Osteocyte (in vitro differentiated cells): ENCODE data around the gene AP4M1. TPM values are rescaled to one million over a fixed set of nuclear protein-coding genes. Genes with fewer than 3 reads are reported as not detected.

Experiments
- DNase-seq: peaks from one replicate; pipeline ENCODE4 v3.0.0; 2021; ENCODE audit warnings: mixed read lengths; ENCODE audit not compliant: unreplicated experiment; ENCODE audit errors: extremely low spot score
- H3K27ac Mint-ChIP-seq: one replicate; pipeline ENCODE4 v1.8.0; 2021; ENCODE audit warnings: mild to moderate bottlenecking, mixed read lengths; ENCODE audit not compliant: unreplicated experiment
- H3K27me3 Mint-ChIP-seq: one replicate; pipeline ENCODE4 v1.8.0; 2021; ENCODE audit warnings: mixed read lengths; ENCODE audit not compliant: unreplicated experiment
- H3K36me3 Mint-ChIP-seq: one replicate; pipeline ENCODE4 v1.8.0; 2021; ENCODE audit warnings: mixed read lengths; ENCODE audit not compliant: unreplicated experiment
- H3K4me1 Mint-ChIP-seq: one replicate; pipeline ENCODE4 v1.8.0; 2021; ENCODE audit warnings: mixed read lengths; ENCODE audit not compliant: unreplicated experiment
- H3K4me3 Mint-ChIP-seq: one replicate; pipeline ENCODE4 v1.8.0; 2021; ENCODE audit warnings: mild to moderate bottlenecking, moderate library complexity, mixed read lengths; ENCODE audit not compliant: unreplicated experiment
- H3K9me3 Mint-ChIP-seq: one replicate; pipeline ENCODE4 v1.8.0; 2021; ENCODE audit warnings: mixed read lengths; ENCODE audit not compliant: unreplicated experiment
- CTCF ChIP-seq: fragments of 200-600 bp; sonication (generic); IDR thresholded peaks from 2 replicates; pipeline ENCODE4 v1.5.0; 2021; ENCODE audit warnings: antibody characterized with exemption, mild to moderate bottlenecking, moderate library complexity
- total RNA-seq: library from RNA; stranded (reverse); gene quantifications from 2 replicates; pipeline ENCODE4 v1.2.1, GENCODE V29; 2021

The AP4M1 gene
- total RNA-seq, 1 donor from 2014 or later, result 27.4 TPM

- peaks cover 60% of the 10 kb centered on the region for H3K36me3 Mint-ChIP-seq
- H3K27ac Mint-ChIP-seq, result no peak overlapping the region
- no peak overlapping the region for H3K4me3 Mint-ChIP-seq
- H3K4me1 Mint-ChIP-seq, result peaks cover 4% of the 10 kb centered on the region
- no peak for TF ChIP-seq CTCF
- H3K27me3 Mint-ChIP-seq, result no peaks in the 10 kb centered on the region
- no peaks in the 10 kb centered on the region for H3K9me3 Mint-ChIP-seq
- DNase-seq, result no peak
Observed at GRCh38 chr7:100061518-100062193, 39.8 kb upstream of the AP4M1 start.

- H3K9me3 Mint-ChIP-seq, result no peaks in the 10 kb centered on the region
- no peak for TF ChIP-seq CTCF
- no peak overlapping the region for H3K27ac Mint-ChIP-seq
- H3K4me3 Mint-ChIP-seq, result no peak overlapping the region
- peaks cover 4% of the 10 kb centered on the region for H3K4me1 Mint-ChIP-seq
- no peak for DNase-seq
- peaks cover 53% of the 10 kb centered on the region for H3K36me3 Mint-ChIP-seq
- H3K27me3 Mint-ChIP-seq, result no peaks in the 10 kb centered on the region
Observed at GRCh38 chr7:100063376-100063775, 38.1 kb upstream of the AP4M1 start.

GRCh38 chr7:100064162-100064561, 37.3 kb upstream of the AP4M1 start:
- Mint-ChIP-seq H3K27ac (no peak overlapping the region), H3K4me3 (no peak overlapping the region), H3K36me3 (peaks cover 47% of the 10 kb centered on the region), H3K4me1 (peaks cover 4% of the 10 kb centered on the region), H3K9me3 (no peaks in the 10 kb centered on the region), H3K27me3 (no peaks in the 10 kb centered on the region)
- no peak for DNase-seq
- no peak for TF ChIP-seq CTCF

GRCh38 chr7:100065452-100066186, 35.8 kb upstream of the AP4M1 start:
- no peak for TF ChIP-seq CTCF
- H3K9me3 Mint-ChIP-seq, result no peaks in the 10 kb centered on the region

GRCh38 chr7:100066953-100067352, 34.5 kb upstream of the AP4M1 start:
- Mint-ChIP-seq H3K27me3 (no peaks in the 10 kb centered on the region), H3K36me3 (peaks cover 59% of the 10 kb centered on the region), H3K4me1 (peaks cover 4% of the 10 kb centered on the region), H3K4me3 (no peak overlapping the region), H3K27ac (no peak overlapping the region), H3K9me3 (peaks cover 9% of the 10 kb centered on the region)
- no peak for DNase-seq
- TF ChIP-seq CTCF, result no peak

More at GRCh38 chr7:100065452-100066186, 35.8 kb upstream of the AP4M1 start:
- Mint-ChIP-seq H3K27ac (no peak overlapping the region), H3K4me3 (no peak overlapping the region), H3K27me3 (no peaks in the 10 kb centered on the region), H3K4me1 (peaks cover 4% of the 10 kb centered on the region), H3K36me3 (peaks cover 52% of the 10 kb centered on the region)
- DNase-seq, result no peak
